ENCODE results near the gene VWF.
"Not testable (repeated sequence)": the region's sequence is repeated elsewhere in the genome, so short reads cannot be mapped to it uniquely, and the experiment has no call there.

The VWF gene

GRCh38 chr12:6145564-6145963 lies 21.1 kb upstream of the VWF start:
- DNase-seq (ENCODE audit: low read depth), result no peak

- no peak for DNase-seq (ENCODE audit: low read depth)
Observed at GRCh38 chr12:6143303-6143675, 18.8 kb upstream of the VWF start.

GRCh38 chr12:6142368-6143302 lies 18.2 kb upstream of the VWF start:
- DNase-seq (ENCODE audit: low read depth), result not testable (repeated sequence)

- DNase-seq (ENCODE audit: low read depth), result not testable (repeated sequence)
Observed at GRCh38 chr12:6141731-6142367, 17.4 kb upstream of the VWF start.

GRCh38 chr12:6140651-6141447 lies 16.4 kb upstream of the VWF start:
- DNase-seq (ENCODE audit: low read depth), result no peak

- no peak for DNase-seq (ENCODE audit: low read depth)
Observed at GRCh38 chr12:6135071-6135470, 10.6 kb upstream of the VWF start.

GRCh38 chr12:6133642-6134041 lies 9.2 kb upstream of the VWF start:
- no peak for DNase-seq (ENCODE audit: low read depth)

GRCh38 chr12:6132496-6132895 lies 8.0 kb upstream of the VWF start:
- DNase-seq (ENCODE audit: low read depth), result no peak

- DNase-seq (ENCODE audit: low read depth), result no peak
Observed at GRCh38 chr12:6125310-6125608, 789 bp upstream of the VWF start.

- no peak for DNase-seq (ENCODE audit: low read depth)
Observed at GRCh38 chr12:6123258-6123657, 1.2 kb downstream of the VWF start.

- DNase-seq (ENCODE audit: low read depth), result no peak
Observed at GRCh38 chr12:6122201-6122600, 2.3 kb downstream of the VWF start.

- DNase-seq (ENCODE audit: low read depth), result no peak
Observed at GRCh38 chr12:6120796-6121473, 3.5 kb downstream of the VWF start.

GRCh38 chr12:6118891-6119568 lies 5.4 kb downstream of the VWF start:
- no peak for DNase-seq (ENCODE audit: low read depth)

GRCh38 chr12:6116471-6117021 lies 7.9 kb downstream of the VWF start:
- no peak for DNase-seq (ENCODE audit: low read depth)

GRCh38 chr12:6115389-6115788 lies 9.1 kb downstream of the VWF start:
- no peak for DNase-seq (ENCODE audit: low read depth)

- no peak for DNase-seq (ENCODE audit: low read depth)
Observed at GRCh38 chr12:6114476-6114870, 10.0 kb downstream of the VWF start.

GRCh38 chr12:6113691-6114475 lies 10.6 kb downstream of the VWF start:
- DNase-seq (ENCODE audit: low read depth), result no peak

GRCh38 chr12:6112004-6112403 lies 12.5 kb downstream of the VWF start:
- DNase-seq (ENCODE audit: low read depth), result no peak

GRCh38 chr12:6110006-6110405 lies 14.5 kb downstream of the VWF start:
- DNase-seq (ENCODE audit: low read depth), result no peak

GRCh38 chr12:6106218-6106617 lies 18.3 kb downstream of the VWF start:
- no peak for DNase-seq (ENCODE audit: low read depth)

- DNase-seq (ENCODE audit: low read depth), result no peak
Observed at GRCh38 chr12:6104842-6105241, 19.6 kb downstream of the VWF start.

All from GM04503 (cell line).